NOMO-1 treated with DMSO at 0.1 percent for 48 hours (cell line): ENCODE measurements around the gene SFXN4.
A peak's percentile ranks its signal among the peaks of the same experiment; 100 is the strongest.
"Not testable (repeated sequence)": the region's sequence is repeated elsewhere in the genome, so short reads cannot be mapped to it uniquely, and the experiment has no call there.

ENCODE experiments used
- DNase-seq: peaks from one replicate; lab custom pipeline; 2025; ENCODE audit not compliant: unreplicated experiment; lab: John Stamatoyannopoulos, UW

Gene SFXN4

DNA sequence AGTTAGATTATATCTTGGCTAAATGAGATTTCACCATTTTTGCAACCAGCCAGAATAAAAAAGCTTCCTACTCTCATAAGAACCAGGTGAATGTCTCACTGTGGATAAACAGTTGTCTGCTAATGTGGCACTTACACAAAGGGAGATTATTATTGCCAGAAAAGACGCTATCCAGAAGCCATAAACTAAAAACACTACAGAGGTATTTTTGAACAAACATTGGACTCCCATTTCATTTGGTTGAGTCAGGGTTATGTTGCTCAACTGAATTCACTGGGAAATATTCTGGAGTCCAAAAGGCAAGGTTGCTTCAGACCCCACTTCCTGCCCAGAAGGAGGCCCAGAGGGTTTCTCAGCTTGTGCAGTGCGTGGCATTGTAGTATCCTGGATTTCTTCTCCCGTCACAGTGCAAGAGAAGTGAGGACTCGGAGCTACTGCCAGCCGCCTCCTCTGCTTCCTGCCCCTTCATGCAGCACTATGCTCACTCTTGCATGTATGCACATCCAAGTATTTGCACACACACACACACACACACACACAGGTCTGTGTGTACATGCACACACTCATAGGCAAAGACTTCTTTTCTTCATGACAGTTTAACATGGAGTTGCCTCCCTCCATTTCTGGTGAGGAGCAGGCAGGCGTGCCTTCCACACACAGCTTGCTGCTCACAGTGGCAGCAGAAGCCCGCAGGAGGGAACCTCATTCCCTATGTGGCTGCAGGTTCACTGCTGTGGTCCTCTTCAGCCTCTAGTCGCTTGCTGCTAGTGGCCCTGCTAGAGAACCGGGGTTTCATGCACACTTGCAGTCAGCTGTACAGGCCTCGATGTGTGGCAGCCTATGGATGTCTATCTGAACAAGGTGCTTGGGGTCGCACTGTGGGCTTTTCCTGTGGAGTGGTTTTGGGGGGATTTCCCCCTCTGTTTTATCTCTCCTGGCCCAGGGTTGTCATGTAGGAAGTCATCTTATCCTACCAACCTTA lies 51.5 kb downstream of the SFXN4 start:
- DNase-seq, result peak; percentile 82

DNA sequence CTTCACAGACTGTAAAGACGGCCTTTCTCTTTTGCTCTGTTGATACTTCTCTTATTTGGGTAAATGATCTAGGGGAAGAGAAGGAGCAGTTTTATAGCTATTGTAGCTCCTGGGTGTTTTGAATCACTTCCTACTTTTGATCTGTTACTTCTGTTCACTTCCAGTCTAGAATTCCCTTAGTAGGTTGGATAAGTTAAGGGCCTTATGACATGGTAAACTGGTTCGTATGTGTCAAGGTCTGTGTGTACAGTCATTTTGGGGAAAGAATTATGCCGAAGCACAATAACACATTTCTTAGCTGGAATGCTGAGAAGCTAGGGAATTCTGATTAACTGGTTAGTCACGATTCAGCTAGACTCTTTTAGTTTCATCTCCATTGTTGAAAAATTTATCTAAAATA lies 53.5 kb downstream of the SFXN4 start:
- DNase-seq, result peak; percentile 52

DNA sequence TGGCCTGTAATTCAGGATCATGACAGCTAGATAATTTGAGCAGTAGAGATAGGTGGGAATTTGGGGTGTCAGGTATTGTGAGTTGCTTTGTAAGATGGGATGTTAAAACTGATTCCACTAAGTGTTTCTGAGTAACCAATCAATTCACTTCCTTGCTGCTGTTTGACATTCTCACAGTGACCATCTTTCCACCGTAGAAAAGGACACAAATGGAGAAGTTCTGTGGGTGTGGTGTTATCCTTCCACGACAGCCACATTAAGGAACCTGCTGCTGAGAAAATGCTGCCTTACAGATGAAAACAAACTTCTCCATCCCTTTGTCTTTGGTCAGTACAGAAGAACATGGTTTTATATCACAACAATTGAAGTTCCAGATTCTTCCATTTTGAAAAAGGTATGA lies 57.7 kb downstream of the SFXN4 start:
- peak; percentile 20 for DNase-seq

DNA sequence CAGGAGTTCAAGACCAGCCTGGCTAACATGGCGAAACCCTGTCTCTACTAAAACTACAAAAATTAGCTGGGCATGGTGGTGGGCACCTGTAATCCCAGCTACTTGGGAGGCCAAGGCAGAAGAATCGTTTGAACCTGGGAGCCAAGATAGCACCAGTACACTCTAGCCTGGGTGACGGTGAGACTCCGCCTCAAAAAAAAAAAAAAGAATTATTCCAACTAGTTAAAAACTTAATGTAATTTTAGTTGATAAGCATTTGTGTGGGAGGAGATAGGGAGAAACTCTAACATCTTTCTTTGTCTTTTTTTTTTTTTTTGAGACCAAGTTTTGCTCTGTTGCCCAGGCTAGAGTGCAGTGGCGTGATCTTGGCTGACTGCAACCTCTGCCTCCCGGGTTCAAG lies 58.4 kb downstream of the SFXN4 start:
- DNase-seq, result not testable (repeated sequence)

DNA sequence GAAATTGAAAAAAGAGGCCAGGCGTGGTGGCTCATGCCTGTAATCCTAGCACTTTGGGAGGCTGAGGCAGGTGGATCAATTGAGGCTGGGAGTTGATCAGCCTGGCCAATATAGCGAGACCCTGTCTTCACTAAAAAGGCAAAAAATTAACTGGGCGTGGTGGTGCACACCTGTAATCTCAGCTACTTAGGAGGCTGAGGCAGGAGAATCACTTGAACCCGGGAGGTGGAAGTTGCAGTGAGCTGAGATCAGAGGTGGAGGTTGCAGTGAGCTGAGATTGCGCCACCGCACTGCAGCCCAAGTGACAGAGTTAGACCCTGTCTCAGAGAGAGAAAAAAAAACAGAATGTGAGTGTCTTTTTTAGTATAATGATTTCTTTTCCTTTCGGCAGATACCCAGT lies 59.6 kb downstream of the SFXN4 start:
- not testable (repeated sequence) for DNase-seq

DNA sequence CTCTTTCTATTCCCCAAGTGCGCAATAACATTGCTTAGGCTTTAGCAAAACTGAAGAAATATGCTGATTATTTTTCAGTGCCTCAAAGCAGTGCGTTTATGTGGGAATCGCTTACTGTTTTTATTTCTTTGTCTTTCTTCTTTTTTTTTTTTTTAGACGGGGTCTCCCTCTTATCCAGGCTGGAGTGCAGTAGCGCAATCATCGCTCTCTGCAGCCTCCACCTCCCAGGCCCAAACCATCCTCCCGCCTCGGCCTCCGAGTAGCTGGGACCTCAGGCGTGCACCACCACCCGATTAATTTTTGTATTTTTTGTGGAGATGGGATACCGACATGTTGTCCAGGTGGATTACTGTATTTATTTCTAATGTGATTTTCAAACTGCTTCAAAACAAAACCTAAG lies 60.4 kb downstream of the SFXN4 start:
- DNase-seq, result no peak

DNA sequence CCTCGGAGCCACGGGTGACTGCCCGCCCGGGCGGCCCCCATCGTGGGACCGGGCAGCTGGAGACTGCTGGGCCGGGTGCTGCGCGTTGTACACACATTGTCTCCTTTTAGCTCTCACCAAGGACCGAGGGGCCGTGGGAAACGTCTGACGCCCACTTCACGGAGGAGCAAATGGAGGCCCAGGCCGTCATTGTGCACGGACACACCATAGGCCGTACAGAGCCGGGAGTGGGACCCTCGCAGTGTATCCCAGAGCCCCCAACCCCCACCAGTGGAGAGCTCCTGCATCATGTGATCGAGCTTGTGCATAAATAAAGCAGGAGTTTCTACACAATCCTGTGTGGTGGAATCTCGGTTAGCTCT lies 60.9 kb downstream of the SFXN4 start:
- no peak for DNase-seq

DNA sequence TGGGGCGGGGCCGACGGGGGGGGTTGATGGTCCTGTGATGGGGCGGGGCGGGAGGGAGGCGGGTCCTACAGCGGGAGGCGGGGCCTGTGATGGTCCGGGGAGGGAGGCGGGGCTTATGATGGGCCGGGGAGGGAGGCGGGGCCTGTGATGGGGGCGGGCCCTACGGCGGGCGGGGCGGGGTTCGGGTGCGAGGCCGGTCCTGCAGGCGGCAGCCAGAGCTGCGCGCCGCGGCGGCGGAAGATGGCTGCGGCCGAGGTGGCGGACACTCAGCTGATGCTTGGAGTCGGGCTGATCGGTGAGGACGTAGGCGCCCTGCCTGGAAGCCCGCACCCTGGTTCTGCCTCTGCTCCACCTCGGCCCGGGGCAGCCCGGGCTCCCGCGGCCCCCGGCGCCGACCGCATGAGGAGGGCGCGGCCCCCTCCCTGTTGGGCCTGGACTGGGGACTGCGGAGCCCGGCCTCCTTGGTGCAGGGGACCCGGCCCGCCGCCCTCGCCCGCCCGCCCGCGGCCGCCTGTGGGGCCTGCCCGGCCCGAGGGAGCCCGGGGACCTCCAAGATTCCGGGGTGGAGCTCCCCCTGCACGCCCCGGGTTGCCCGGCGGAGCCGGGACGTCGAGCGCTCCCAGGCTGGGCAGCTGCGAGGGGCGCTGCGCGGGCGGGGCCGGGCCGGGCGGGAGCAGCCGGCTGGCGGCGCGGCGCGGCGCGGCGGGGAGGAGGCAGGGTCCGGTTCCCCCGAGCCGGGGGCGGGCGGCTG lies 61.4 kb downstream of the SFXN4 start, which contains the start of gene DENND10:
Gene DENND10, plus strand, starts transcription at position 211 of the 751 bp plus-strand sequence. Its CDS starts 30 bp downstream, at position 241.
- peak; percentile 44 for DNase-seq

DNA sequence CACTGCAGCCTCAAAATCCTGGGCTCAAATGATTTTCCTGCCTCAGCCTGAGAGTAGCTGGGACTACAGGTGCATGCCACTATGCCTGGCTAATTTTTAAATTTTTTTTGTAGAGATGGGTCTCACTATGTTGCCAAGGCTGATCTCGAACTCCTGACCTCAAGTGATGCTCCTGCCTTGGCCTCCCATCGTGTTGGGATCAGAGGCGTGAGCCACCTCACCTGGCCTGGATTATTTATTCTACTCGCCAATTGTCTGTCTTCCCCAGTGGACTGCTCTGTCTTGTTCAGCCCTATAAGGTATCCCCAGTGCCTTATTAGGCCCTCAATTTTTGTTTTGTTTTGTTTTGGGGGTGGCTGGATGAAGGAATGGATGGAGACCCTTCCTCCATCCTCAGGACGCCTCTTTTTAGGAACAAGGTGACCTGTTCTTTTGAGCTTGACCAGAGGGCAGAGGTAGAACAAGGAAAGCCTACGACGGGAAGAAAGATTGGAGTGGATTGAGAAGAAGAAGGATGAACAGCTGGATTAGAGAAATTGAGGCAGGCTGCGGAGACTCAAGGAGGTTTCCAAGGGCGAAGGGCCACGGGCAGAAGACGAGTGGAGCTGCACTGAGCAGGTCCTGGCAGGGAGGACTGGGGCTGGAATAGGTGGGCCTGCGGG lies 62.1 kb downstream of the SFXN4 start:
- no peak for DNase-seq

DNA sequence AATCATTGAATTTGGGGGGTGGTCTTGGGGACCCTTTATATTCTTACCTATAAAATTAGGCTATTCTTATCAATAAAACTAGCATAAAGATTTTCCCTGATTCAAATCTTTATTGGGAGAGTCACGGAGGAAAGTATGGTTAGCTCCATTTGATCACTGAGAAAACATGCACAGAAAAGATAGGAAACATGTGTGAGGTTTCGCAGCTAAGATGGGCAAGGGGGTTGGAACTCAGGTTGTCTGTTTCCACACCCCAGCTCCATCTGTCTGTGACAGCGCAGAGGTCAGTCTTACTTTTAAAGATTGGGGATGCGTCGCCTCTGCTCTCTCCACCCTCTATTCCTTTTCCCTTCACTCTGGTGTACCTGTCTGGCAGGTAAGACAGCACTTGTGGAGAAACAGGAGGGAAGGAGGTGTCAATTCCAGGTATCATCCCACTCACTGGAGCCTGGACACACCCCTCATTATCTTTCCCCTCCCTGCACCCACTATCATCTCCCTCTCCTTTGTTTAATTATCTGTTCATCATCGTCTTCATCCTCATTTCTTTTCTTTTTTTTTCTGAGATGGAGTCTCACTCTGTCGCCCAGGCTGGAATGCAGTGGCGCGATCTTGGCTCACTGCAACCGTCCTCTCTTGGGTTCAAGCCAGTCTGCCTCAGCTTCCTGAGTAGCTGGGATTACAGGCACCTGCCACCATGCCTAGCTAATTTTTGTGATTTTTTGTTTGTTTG lies 64.0 kb downstream of the SFXN4 start:
- no peak for DNase-seq

DNA sequence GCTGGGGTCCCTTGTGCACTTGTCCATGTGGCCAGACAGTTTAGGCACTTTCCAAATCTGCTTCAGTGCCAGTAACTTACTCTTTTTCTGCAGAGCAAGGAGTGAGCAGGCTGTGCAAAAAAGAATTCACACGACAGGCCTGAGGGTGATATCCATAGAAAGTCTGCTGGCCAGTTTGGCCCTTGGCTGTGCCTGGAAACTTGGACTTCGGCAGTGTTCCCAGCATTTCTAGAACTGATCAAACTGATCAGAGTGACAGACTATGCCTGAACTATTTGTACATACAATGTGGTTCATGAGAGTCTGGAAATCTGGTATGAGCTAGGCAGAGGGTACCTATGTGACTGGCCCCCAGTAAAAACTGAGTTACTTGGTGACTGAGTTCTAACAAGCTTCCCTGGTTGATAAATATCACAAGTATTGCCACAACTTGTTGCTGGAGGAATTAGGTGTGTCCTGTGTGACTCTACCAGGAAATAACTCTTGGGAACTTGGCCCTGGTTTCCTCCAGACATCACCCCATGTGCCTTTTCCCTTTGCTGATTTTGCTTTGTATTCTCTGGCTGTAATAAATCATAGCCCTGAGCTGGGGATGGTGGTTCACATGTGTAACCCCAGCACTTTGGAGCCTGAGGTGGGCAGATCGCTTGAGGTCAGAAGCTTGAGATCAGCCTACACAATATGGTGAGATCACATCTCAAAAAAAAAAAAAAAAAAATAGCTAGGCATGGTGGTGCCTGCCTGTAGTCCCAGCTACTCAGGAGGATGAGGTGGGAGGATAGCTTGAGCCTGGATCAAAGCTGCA lies 64.9 kb downstream of the SFXN4 start:
- DNase-seq, result no peak

DNA sequence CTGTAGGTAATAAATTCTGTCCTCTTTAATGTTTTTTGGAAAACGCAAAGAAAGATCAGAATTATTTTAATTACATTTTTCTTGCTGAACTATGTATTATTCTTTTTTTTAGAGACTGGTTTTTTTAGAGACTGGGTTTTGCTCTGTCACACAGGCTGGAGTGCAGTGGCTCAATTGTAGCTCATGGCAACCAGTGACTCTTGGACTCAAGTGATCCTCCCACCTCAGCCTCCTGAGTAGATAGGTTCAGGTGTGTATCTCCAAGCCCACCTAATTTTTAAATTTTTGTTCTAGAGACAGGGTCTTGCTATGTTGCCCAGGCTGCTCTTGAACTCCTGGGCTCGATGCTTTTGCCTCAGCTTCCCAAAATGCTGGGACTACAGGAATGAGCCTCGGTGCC lies 66.9 kb downstream of the SFXN4 start:
- DNase-seq, result no peak

DNA sequence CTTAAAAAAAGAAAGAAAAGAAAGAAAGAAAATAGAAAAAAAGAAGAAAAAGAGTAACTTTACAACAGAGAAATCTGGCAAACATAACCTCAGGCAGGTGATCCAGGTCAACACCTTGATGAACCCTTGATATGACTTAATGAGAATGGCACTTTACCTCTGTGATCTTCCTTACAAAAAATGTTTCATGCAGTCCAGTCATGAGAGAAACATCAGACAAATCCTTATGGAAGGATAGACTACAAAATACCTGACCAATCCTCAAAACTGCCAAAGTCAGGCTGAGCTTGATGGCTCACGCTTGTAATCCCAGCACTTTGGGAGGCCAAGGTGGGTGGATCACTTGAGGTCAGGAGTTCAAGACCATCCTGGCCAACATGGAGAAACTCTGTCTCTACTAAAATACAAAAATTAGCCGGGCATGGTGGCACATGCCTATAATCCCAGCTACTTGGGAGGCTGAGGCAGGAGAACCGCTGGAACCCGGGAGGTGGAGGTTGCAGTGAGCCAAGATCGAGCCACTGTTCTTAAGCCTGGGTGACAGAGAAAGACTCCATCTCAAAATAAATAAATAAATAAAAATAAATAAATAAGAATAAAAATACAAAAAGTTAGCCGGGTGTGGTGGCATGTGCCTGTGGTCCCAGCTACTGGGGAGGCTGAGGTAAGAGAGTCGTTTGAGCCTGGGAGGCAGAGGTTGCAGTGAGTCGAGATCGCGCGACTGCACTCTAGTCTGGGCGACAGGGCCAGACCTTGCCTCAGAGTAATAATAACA lies 68.7 kb downstream of the SFXN4 start:
- not testable (repeated sequence) for DNase-seq

DNA sequence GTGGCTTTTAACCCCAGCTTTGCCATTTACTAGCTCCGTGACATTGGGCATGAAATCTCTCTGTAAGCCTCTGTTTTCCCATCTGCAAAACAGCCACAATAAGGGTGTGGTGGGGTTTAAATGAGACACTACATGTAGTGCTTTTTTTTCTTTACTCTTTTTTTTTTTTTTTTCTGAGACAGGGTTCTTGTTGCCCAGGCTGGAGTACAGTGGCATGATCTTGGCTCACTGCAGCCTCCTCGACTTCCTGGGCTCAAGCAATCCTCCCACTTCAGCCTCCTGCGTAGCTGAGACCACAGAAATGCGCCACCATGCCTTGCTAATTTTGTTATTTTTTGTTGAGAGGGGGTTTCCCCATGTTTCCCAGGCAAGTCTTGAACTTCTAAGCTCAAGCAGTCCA lies 69.9 kb downstream of the SFXN4 start:
- DNase-seq, result no peak

DNA sequence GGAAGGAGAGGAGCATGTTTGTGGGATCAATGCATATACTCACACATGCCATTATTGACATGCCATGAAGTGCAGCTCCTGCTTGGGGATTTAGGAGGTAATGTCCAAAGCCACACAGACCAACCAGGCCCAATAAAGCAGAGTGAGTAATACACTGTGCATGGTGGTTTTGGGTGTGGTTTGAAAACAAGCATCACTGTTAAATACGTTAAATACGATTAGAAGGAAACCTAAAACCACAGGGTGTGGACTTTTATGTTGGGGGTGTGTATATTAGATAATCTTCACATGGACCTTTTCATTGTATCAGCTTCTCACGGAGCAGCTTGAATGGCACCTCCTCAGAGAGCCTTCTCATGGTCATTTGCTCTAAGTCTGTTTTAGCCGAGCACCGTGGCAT lies 74.5 kb downstream of the SFXN4 start:
- peak; percentile 98 for DNase-seq
